HG03025 (cell line): ENCODE results near the gene COMMD1.
"Not testable (repeated sequence)": the region's sequence is repeated elsewhere in the genome, so short reads cannot be mapped to it uniquely, and the experiment has no call there.

Experiments used
- ATAC-seq: cut with Tn5 transposase; IDR thresholded peaks from one replicate; pipeline ENCODE4 v1.9.1; 2021; ENCODE audit warnings: mild to moderate bottlenecking, moderate library complexity; ENCODE audit not compliant: unreplicated experiment, low FRiP score

The COMMD1 gene

GRCh38 chr2:61922714-61923113 is 17.2 kb downstream of the COMMD1 start:
- no peak for ATAC-seq

- no peak for ATAC-seq
Measured at GRCh38 chr2:61924895-61925663, 19.6 kb downstream of the COMMD1 start.

GRCh38 chr2:61926531-61927477 is 21.3 kb downstream of the COMMD1 start:
- no peak for ATAC-seq

- no peak for ATAC-seq
Measured at GRCh38 chr2:61928826-61929461, 23.5 kb downstream of the COMMD1 start.

GRCh38 chr2:61937098-61937497 is 31.6 kb downstream of the COMMD1 start:
- no peak for ATAC-seq

GRCh38 chr2:61937886-61938285 is 32.4 kb downstream of the COMMD1 start:
- no peak for ATAC-seq

- no peak for ATAC-seq
Measured at GRCh38 chr2:61938511-61938910, 33.0 kb downstream of the COMMD1 start.

- no peak for ATAC-seq
Measured at GRCh38 chr2:61943251-61943650, 37.8 kb downstream of the COMMD1 start.

GRCh38 chr2:61946666-61947065 is 41.2 kb downstream of the COMMD1 start:
- ATAC-seq, result no peak

- ATAC-seq, result no peak
Measured at GRCh38 chr2:61948661-61949457, 43.4 kb downstream of the COMMD1 start.

GRCh38 chr2:61949458-61949713 is 43.9 kb downstream of the COMMD1 start:
- ATAC-seq, result no peak

- ATAC-seq, result no peak
Measured at GRCh38 chr2:61949714-61950560, 44.5 kb downstream of the COMMD1 start.

GRCh38 chr2:61950571-61951315 is 45.3 kb downstream of the COMMD1 start:
- ATAC-seq, result no peak

GRCh38 chr2:61951881-61952280 is 46.4 kb downstream of the COMMD1 start:
- ATAC-seq, result no peak

GRCh38 chr2:61952288-61952687 is 46.8 kb downstream of the COMMD1 start:
- no peak for ATAC-seq

- not testable (repeated sequence) for ATAC-seq
Measured at GRCh38 chr2:61954856-61955255, 49.4 kb downstream of the COMMD1 start.

- no peak for ATAC-seq
Measured at GRCh38 chr2:61959381-61960293, 54.2 kb downstream of the COMMD1 start.
